ENCODE measurements around the gene CAMK1. TPM values are rescaled to one million over a fixed set of nuclear protein-coding genes. Genes with fewer than 3 reads are reported as not detected.

Gene CAMK1
- total RNA-seq, 1 donor from 2014 or later: 116 TPM

DNA sequence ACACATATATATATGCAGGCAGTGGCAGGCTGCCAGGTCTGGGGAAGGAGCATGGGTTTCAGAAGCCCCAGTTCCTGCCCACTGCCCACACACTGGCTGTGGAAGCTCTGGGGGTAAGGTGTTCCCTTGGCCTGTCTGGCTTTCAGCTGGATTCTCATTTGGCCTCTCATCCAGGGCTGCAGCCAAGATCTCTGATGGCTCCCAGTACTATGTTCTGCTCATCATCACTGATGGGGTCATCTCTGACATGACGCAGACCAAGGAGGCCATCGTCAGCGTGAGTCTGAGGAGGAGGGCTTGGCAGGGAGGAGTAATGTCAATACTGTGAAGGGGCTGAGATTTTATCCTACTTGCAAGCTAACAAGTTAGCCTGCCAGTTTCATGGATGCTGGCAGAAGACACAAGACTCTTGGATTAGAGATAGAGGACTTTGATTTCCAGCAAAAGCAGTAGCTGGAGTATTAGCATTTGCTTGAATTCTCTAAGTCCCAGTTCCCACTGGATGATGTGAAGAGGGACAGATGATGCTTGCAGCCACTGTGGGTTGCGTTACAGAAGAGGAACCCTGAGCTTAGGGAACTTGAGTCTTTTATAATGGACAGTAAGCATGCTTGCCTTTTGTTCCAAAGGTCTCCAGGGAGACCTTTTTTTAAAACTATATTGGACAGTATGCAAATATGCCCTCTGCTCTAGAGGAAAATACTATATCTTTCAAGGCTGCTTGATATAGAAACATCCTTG is 43.8 kb downstream of the CAMK1 start:
- H3K36me3 Mint-ChIP-seq (ENCODE audit: low read depth): no peaks in the 10 kb centered on the region
- intact Hi-C loops (cut with micrococcal nuclease): loop anchor here (5.0 kb wide), 1 partner anchor 224 kb away; no protein-coding TSS in a partner anchor

DNA sequence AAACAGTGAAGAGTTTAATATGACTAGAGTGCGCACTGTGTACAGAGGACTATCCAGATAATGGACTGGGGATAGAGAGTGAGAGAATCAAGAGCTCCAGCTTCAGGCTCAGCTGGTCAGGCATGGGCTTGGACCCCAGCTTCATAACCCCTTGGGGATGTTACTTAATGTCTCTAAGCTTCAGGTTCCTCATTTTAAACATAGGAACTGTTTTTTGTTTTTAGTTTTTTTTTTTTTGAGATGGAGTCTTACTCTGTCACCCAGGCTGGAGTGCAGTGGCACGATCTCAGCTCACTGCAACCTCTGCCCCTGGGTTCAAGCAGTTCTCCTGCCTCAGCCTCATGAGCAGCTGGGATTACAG is 48.1 kb downstream of the CAMK1 start:
- Mint-ChIP-seq H3K9me3 (no peaks in the 10 kb centered on the region), H3K27ac (no peak overlapping the region), H3K4me1 (ENCODE audit: low read depth) (peaks cover 4% of the 10 kb centered on the region), H3K4me3 (ENCODE audit: low read depth) (no peak overlapping the region), H3K27me3 (ENCODE audit: low read depth) (peaks cover 5% of the 10 kb centered on the region), H3K36me3 (ENCODE audit: low read depth) (no peaks in the 10 kb centered on the region)
- intact Hi-C loops (cut with micrococcal nuclease): no loop called here
- DNase-seq (ENCODE audit: low spot score): no peak

More for the DNA sequence above, 43.8 kb downstream of the CAMK1 start:
- DNase-seq (ENCODE audit: low spot score): no peak
- H3K4me3 Mint-ChIP-seq (ENCODE audit: low read depth): no peak overlapping the region
- H3K4me1 Mint-ChIP-seq (ENCODE audit: low read depth): peaks cover 32% of the 10 kb centered on the region
- H3K27me3 Mint-ChIP-seq (ENCODE audit: low read depth): no peaks in the 10 kb centered on the region
- H3K9me3 Mint-ChIP-seq: no peaks in the 10 kb centered on the region
- no peak overlapping the region for H3K27ac Mint-ChIP-seq

DNA sequence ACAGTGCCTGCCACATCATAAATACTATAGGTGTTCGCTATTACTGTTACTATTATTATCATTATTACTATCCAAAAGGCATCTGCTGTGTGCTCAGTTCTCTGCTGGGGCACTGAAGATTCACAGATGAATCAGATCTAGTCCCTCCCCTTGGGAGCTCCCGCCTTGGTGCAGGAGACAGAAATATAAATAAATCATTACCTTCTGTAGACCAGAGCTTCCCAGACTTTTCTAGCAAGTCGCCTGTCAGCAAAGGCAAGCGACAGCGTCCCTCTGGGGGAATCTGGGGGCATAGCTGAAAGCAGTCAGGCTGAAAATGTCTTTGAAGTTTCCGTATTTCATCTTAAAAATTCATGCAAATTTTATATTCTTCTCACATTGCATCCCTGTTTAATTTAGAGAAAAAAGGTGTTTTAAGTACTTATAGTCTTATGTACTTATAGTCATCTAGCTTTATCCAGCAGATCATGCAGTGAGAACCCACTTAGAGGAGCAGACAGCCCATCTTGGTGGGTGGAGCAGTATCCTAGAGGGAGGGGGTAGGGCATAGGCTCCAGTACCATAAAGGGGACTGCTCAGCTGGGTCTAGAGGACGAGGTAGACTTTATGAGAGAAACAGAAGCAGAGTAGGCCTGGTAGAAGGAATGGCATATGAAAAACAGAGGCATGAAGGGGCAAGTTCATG is 48.6 kb downstream of the CAMK1 start:
- intact Hi-C loops (cut with micrococcal nuclease): no loop called here
- H3K4me3 Mint-ChIP-seq (ENCODE audit: low read depth): no peak overlapping the region
- DNase-seq (ENCODE audit: low spot score): no peak
- H3K27ac Mint-ChIP-seq: no peak overlapping the region
- H3K4me1 Mint-ChIP-seq (ENCODE audit: low read depth): peaks cover 2% of the 10 kb centered on the region
- H3K9me3 Mint-ChIP-seq: no peaks in the 10 kb centered on the region
- no peaks in the 10 kb centered on the region for H3K36me3 Mint-ChIP-seq (ENCODE audit: low read depth)
- peaks cover 5% of the 10 kb centered on the region for H3K27me3 Mint-ChIP-seq (ENCODE audit: low read depth)

DNA sequence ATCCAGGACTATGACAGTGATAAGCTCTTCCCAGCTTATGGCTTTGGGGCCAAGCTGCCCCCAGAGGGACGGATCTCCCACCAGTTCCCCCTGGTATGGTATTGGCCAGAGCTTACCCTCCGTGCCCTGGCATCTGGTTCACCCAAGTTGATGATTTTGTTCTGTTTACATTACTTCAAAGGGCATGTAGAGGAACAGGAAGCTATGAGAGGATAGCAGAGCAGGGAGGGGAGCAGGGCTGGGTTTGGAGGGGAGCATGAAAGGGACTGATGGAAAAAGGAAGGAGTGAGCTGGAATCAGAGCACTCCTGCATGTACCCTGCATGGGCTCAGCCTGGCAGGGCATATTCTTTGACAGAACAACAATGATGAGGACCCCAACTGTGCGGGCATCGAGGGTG is 51.6 kb downstream of the CAMK1 start:
- no peaks in the 10 kb centered on the region for H3K36me3 Mint-ChIP-seq (ENCODE audit: low read depth)
- H3K4me3 Mint-ChIP-seq (ENCODE audit: low read depth): no peak overlapping the region
- H3K4me1 Mint-ChIP-seq (ENCODE audit: low read depth): peaks cover 2% of the 10 kb centered on the region
- DNase-seq (ENCODE audit: low spot score): no peak
- intact Hi-C loops (cut with micrococcal nuclease): no loop called here
- H3K27ac Mint-ChIP-seq: no peak overlapping the region
- H3K27me3 Mint-ChIP-seq (ENCODE audit: low read depth): peaks cover 9% of the 10 kb centered on the region
- H3K9me3 Mint-ChIP-seq: no peaks in the 10 kb centered on the region

DNA sequence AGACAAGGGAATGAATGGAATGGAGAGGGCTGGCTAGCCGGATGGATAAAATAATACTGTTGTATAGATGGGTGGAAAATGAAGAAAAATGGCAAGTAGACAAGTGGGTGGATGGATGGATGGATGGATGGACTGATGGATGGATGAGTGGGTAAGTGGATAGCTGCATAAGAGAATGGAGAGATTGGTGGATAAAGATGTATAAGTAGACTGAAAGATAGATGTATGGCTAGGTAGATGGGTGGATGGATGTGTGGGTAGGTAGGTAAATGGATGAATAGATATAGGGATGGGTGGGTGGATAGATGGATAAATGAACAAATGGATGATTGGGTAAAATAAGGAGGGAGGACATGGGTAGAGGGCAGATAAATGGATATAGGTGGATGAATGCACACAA is 52.2 kb downstream of the CAMK1 start:
- intact Hi-C loops (cut with micrococcal nuclease): no loop called here
- no peak for DNase-seq (ENCODE audit: low spot score)
- H3K9me3 Mint-ChIP-seq: no peaks in the 10 kb centered on the region

DNA sequence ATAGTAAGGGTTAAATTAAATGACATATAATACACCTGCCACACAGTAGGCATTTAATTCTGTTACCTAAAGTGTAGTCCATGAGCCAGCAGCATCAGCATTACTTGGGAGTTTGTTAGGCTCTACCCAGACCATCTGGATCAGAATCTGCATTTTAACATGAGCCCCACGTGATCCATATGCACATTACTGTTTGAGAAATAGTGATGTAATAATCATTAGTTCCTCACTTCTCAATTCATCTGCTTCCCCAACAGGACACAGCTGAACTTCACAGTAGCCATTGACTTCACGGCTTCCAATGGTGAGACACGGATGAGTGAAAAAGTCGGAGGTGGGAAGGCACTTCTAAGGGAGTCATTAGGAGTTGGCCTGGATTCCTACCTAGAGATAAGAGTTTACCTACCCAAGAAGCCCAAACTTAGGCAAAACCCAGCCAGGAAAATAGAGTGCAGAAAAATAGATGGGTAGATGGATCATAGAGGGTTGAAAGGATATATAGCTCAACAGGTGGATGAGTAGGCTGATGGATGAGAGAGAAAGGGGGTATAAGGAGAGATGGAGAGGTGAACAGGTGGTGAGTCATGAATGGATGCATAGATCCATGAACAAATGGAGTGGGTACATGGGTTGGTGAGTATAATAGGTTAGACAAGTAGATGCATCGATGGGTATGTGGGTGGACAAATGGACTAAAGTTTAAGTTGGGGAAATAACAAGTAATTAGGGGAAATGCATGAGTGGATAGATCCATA is 52.8 kb downstream of the CAMK1 start:
- DNase-seq (ENCODE audit: low spot score): no peak
- no peak overlapping the region for H3K27ac Mint-ChIP-seq
- H3K4me1 Mint-ChIP-seq (ENCODE audit: low read depth): no peaks in the 10 kb centered on the region
- H3K36me3 Mint-ChIP-seq (ENCODE audit: low read depth): no peaks in the 10 kb centered on the region
- peaks cover 11% of the 10 kb centered on the region for H3K27me3 Mint-ChIP-seq (ENCODE audit: low read depth)
- H3K9me3 Mint-ChIP-seq: no peaks in the 10 kb centered on the region
- intact Hi-C loops (cut with micrococcal nuclease): no loop called here
- H3K4me3 Mint-ChIP-seq (ENCODE audit: low read depth): no peak overlapping the region

More for the DNA sequence above, 52.2 kb downstream of the CAMK1 start:
- no peak overlapping the region for H3K27ac Mint-ChIP-seq
- no peak overlapping the region for H3K4me3 Mint-ChIP-seq (ENCODE audit: low read depth)
- H3K36me3 Mint-ChIP-seq (ENCODE audit: low read depth): no peaks in the 10 kb centered on the region
- no peaks in the 10 kb centered on the region for H3K4me1 Mint-ChIP-seq (ENCODE audit: low read depth)
- H3K27me3 Mint-ChIP-seq (ENCODE audit: low read depth): peaks cover 11% of the 10 kb centered on the region

DNA sequence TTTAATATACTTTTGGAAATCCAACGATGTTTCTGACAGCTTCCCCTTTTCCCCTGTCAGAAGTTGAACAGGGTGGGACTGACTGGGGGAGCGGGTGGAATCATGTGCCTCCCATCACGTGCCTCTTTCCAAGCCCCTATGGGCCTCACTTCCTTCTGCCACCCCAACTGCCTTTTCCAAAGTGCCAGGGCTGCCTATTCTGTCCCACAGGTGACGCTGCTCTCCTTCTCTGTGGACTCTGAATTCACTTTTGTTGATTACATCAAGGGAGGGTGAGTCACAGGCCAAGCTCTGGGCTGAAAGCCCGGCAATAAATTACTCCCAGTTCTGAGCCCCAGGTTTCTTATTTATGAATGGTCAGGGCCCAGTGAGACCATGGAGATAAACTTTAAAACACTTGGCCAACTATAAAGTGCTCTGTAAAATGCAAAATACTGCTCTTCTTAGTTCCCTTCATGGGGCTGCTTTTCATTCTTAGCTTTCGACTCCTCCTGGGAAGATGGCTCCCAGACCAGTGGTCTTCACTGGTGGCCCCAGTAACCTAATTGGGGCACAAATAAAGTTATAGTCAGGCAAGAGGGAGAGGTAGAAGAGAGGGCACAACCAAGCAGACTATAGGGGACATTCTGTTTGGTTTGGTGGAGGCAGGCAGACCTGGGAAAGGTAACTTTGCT is 53.8 kb downstream of the CAMK1 start:
- no peak overlapping the region for H3K27ac Mint-ChIP-seq
- H3K4me3 Mint-ChIP-seq (ENCODE audit: low read depth): no peak overlapping the region
- no peaks in the 10 kb centered on the region for H3K4me1 Mint-ChIP-seq (ENCODE audit: low read depth)
- no peak for DNase-seq (ENCODE audit: low spot score)
- H3K9me3 Mint-ChIP-seq: no peaks in the 10 kb centered on the region
- intact Hi-C loops (cut with micrococcal nuclease): no loop called here
- H3K27me3 Mint-ChIP-seq (ENCODE audit: low read depth): peaks cover 11% of the 10 kb centered on the region
- H3K36me3 Mint-ChIP-seq (ENCODE audit: low read depth): no peaks in the 10 kb centered on the region

DNA sequence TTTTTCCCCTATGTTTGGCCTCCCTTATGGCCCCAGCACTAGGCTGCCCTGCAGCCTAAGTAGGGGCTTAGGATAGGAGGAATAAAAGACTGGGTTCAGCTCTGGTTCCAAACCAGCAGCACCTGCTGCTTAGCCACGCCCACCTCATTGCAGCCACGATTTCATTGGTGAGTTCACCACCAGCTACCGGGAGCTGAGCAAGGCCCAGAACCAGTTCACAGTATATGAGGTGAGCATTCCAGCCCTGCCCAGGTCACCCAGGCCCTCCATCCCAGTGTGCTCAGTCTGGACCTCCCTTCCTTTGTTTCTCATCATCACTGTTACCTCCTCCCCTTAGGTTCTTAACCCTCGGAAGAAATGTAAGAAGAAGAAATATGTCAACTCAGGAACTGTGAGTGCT is 54.6 kb downstream of the CAMK1 start:
- peaks cover 2% of the 10 kb centered on the region for H3K4me1 Mint-ChIP-seq (ENCODE audit: low read depth)
- intact Hi-C loops (cut with micrococcal nuclease): no loop called here
- peaks cover 11% of the 10 kb centered on the region for H3K27me3 Mint-ChIP-seq (ENCODE audit: low read depth)
- H3K27ac Mint-ChIP-seq: no peak overlapping the region
- no peak for DNase-seq (ENCODE audit: low spot score)
- H3K4me3 Mint-ChIP-seq (ENCODE audit: low read depth): no peak overlapping the region
- no peaks in the 10 kb centered on the region for H3K9me3 Mint-ChIP-seq
- H3K36me3 Mint-ChIP-seq (ENCODE audit: low read depth): no peaks in the 10 kb centered on the region

- Mint-ChIP-seq H3K4me3 (ENCODE audit: low read depth) (no peak overlapping the region), H3K4me1 (ENCODE audit: low read depth) (peaks cover 4% of the 10 kb centered on the region), H3K27ac (no peak overlapping the region)
Measured at GRCh38 chr3:9713142-9713541, 56.6 kb downstream of the CAMK1 start.

GRCh38 chr3:9712415-9712814 is 57.3 kb downstream of the CAMK1 start:
- H3K4me3 Mint-ChIP-seq (ENCODE audit: low read depth): no peak overlapping the region
- no peak for DNase-seq (ENCODE audit: low spot score)
- H3K36me3 Mint-ChIP-seq (ENCODE audit: low read depth): no peaks in the 10 kb centered on the region
- H3K9me3 Mint-ChIP-seq: no peaks in the 10 kb centered on the region
- H3K27me3 Mint-ChIP-seq (ENCODE audit: low read depth): peaks cover 14% of the 10 kb centered on the region
- no peak overlapping the region for H3K27ac Mint-ChIP-seq
- intact Hi-C loops (cut with micrococcal nuclease): no loop called here
- peaks cover 4% of the 10 kb centered on the region for H3K4me1 Mint-ChIP-seq (ENCODE audit: low read depth)

More at GRCh38 chr3:9713142-9713541, 56.6 kb downstream of the CAMK1 start:
- Mint-ChIP-seq H3K9me3 (no peaks in the 10 kb centered on the region), H3K36me3 (ENCODE audit: low read depth) (no peaks in the 10 kb centered on the region), H3K27me3 (ENCODE audit: low read depth) (peaks cover 13% of the 10 kb centered on the region)
- no peak for DNase-seq (ENCODE audit: low spot score)
- intact Hi-C loops (cut with micrococcal nuclease): no loop called here

GRCh38 chr3:9710174-9710739 is 59.5 kb downstream of the CAMK1 start:
- DNase-seq (ENCODE audit: low spot score): no peak
- Mint-ChIP-seq H3K4me1 (ENCODE audit: low read depth) (peaks cover 4% of the 10 kb centered on the region), H3K27me3 (ENCODE audit: low read depth) (peaks cover 28% of the 10 kb centered on the region), H3K4me3 (ENCODE audit: low read depth) (no peak overlapping the region), H3K9me3 (no peaks in the 10 kb centered on the region), H3K27ac (no peak overlapping the region), H3K36me3 (ENCODE audit: low read depth) (no peaks in the 10 kb centered on the region)
- intact Hi-C loops (cut with micrococcal nuclease): no loop called here

Measured in activated T-helper 2 cell treated with anti-CD3 and anti-CD28 coated beads, Interferon-gamma antibody, Interleukin-2, Interleukin-4, amounts not matched to agents 10 μg/mL and 5 μg/mL and 100 μg/mL, durations not matched to agents 14 hours and 24 hours and 36 hours (primary cell).